GM03348 (cell line): Measurements from ENCODE around the gene RAB3GAP1.
A peak's percentile ranks its signal among the peaks of the same experiment; 100 is the strongest.

Source experiments
- DNase-seq: peaks from one replicate; pipeline ENCODE4 v3.0.0; 2012; ENCODE audit warnings: low spot score

The RAB3GAP1 gene

GRCh38 chr2:135164431-135164830, 112.3 kb downstream of the RAB3GAP1 start:
- peak; percentile 54 for DNase-seq

DNA sequence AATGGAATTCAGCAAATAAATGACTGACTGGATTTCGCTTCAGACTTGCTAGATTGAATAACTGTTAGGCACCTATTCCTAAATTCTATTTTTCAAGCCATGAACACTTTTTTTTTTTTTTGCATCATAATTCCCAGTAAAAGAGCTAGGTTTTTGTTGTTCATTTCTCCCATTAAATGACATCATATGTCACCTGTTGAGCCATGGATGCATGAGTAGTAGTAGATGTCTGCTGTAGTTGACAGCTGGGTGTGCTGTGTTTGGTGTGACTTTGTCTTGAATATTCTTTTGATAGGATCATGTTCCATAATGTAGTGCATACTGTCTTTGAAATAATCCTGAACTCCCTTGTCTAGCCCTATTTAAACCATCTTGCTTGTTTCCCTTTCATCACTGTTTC, 115.2 kb downstream of the RAB3GAP1 start:
- DNase-seq = no peak

- DNase-seq = no peak
Observed at GRCh38 chr2:135168204-135168856, 116.2 kb downstream of the RAB3GAP1 start.

DNA sequence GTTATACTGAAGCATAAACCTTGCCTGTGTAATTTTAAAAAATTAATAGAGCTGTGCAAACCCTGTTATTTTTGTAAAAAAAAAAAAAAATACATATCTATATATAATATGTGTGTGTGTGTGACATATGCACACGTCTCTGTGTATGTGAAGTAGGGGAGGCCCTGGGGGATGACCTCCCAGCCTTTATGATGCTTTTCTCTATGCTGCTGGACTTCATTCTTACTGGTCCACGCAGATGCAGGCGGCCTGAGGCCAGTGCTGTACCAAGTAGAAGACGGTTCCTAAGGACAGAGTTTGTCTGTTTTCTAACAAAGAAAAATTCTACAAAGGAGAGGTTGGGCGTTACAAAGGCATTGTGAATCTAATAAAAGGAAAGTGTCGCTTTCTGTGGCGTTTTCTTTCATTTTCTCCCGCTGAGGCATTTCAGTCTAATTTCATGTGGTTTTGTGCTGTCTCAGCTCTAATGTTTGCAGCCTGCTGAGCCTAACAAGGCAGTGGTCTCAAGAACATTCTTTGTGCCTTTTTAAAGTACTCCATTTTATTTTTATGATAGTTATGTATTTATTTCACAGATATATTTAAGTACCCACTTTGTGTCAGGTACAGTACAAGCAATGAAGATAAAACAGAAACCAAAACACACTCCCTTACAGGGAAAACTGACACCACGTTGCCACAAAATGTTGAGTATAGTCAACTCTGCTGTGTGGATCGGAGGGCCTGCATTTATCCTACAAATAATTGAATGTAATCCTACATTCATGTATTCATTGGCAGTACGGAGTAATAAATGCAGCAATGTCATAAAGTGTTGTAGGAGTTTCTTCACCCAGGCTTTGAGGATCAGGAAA, 118.0 kb downstream of the RAB3GAP1 start:
- DNase-seq = no peak

DNA sequence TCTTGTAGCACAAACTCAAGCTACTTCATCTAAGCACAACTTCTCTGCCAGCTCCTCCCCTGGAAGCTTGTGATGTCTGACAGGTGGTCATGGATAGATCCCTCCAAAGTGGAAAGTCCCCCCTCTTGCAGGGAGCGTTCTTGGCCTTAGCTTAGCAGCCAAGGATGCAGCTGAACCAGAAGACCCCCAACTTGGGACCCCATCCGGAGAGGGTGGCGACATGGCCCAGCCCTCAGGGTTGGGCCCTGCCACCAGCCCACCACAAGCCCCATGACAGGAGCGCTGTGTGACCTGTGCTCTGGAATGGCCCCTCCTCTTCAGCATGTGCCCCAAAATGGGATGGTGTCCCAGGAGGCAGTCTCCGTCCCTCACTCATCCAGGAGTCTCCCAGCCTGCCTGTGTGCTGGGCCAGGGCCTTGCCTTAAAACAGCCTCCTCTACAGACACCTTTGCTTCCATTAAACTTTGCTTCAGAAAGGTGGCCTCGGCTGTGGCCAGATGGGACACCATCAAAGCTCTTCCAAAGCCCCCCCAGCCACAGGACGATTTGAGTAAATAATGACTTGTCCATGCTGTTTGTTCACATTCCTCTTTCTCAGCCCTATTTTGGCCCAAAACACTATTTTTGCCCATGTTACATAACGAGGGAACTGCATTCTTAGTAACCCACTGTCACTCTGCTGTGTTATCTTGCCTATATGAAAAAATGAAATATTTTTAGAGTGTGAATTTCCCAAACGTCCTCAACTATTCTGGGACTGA, 122.1 kb downstream of the RAB3GAP1 start:
- DNase-seq = no peak

DNA sequence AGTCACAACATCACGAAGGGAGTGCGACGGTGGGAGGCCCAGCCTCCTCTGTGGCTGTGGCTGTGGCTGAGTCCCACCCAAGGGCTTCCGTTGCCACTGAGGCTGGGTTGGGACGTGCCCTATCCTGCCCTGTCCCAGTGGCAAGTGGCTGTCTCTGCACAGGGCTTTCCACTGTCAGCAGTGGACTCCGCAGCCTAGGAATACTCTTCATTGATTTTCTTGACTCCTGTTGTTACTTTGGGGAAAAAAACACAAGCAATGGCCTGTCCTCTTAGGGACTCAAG, 122.7 kb downstream of the RAB3GAP1 start:
- DNase-seq = no peak

- DNase-seq = no peak
Observed at GRCh38 chr2:135175177-135175576, 123.1 kb downstream of the RAB3GAP1 start.

GRCh38 chr2:135179689-135180088, 127.6 kb downstream of the RAB3GAP1 start:
- DNase-seq = no peak

GRCh38 chr2:135182190-135182589, 130.1 kb downstream of the RAB3GAP1 start:
- DNase-seq = no peak

DNA sequence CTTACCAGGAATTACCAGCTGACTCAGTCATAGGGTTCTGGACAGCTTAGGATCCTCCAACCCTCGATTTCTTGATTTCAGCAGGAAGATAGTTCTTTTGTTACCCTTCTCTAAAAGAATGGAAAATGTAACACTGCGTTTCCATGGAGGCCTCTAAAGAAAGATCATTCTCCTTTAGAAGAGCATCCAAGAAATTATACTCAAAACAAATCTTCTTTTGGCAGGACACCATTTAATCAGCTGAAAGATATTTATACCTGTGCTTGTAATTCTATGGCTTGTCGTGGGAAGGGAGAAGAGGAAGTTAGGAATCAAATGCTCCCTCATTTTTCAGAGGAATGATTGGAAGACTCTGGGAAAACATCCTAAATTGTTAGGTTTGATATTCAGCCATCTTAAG, 130.5 kb downstream of the RAB3GAP1 start:
- no peak for DNase-seq

DNA sequence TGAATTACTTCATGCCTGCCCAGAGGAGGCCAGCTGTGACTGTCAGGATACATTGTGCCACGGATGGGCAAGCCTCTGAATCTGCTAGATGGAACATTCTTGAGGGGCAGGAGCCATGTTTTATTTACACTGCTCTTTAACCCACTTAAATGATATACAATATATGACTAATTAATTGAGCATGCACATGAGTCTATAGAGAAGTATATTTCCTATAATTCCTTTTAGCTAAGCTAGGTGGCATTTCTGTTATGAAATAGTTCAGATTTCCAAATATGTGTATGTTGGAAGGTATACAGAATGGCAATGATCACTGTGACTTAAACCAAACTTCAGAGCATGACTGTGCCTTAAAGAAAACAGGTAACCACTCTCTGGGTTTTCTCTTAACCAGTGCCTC, 131.7 kb downstream of the RAB3GAP1 start:
- DNase-seq = no peak

- no peak for DNase-seq
Observed at GRCh38 chr2:135186054-135186453, 134.0 kb downstream of the RAB3GAP1 start.

GRCh38 chr2:135187270-135187669, 135.2 kb downstream of the RAB3GAP1 start:
- no peak for DNase-seq

DNA sequence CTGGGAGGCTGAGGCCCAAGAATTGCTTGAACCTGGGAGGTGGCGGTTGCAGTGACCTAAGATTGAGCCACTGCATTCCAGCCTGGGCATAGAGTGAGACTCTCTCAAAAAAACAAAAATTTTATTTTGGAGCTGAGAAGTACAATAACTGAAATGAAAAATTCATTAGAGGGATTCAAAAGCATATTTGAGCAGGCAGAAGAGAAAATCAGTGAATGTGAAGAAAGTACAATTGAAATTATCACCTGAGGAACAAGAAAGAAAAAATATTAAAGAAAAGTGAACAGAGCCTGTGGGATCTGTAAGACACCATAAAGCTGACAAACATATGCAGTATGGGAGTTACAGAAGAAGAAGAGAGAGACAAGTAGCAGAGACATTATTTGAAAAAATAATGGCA, 137.1 kb downstream of the RAB3GAP1 start:
- DNase-seq = no peak

DNA sequence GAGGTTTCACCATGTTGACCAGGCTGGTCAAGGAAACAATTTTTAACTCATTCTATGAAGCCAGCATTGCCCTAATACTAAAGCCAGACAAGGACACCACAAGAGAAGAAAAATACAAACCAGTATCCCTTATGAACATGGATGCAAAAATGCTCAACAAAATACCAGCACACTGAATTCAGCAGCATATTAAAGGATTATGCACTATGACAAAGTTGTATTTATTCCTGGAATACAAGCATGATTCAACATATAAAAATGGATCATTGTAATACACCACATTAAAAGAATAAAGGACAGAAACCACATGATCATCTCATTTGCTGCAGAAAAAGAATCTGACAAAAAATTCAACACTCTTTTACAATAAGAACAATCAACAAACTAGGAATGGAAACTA, 138.7 kb downstream of the RAB3GAP1 start:
- DNase-seq = no peak

- no peak for DNase-seq
Observed at GRCh38 chr2:135198481-135198880, 146.4 kb downstream of the RAB3GAP1 start.

- no peak for DNase-seq
Observed at GRCh38 chr2:135202751-135203150, 150.7 kb downstream of the RAB3GAP1 start.

GRCh38 chr2:135203944-135204343, 151.9 kb downstream of the RAB3GAP1 start:
- DNase-seq = no peak

DNA sequence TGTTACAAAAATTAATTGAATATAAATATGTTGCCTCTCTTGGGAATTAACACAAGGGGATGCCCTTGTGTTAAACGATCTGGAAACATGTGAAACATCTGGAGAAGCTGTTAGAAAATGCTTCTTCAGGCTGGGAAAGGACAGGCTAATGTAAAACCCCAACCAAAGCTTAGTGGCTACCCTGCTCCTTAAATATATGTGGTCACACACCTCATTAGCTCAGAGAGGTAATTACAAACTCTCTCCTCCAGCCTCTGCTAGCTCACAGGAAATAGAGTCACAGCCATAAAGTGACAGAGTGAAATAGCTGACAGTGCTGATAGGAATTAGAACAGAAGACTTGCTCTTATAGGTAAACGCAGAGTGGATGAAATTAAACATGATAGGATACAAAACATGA, 155.9 kb downstream of the RAB3GAP1 start:
- no peak for DNase-seq

DNA sequence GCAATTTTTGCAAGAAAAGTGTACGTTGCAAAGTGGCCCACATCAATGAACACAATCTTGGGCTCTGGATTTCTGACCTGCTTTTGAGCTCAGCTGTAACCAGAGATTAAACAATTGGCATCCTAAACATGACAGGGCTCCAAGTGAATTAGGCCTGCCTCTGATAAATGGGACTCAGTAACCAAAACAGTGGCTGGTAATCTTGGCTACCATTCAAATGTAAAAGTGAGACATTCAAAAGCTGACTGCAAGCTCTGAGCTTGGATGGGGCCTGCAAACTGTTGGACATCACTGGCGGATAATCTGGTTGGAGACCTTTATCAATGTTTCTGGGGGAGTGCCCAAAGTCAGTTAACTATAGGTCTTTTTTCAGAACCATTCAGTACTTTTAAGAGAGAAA, 160.7 kb downstream of the RAB3GAP1 start:
- DNase-seq = no peak

- DNase-seq = no peak
Observed at GRCh38 chr2:135218426-135218825, 166.3 kb downstream of the RAB3GAP1 start.

GRCh38 chr2:135219226-135219625, 167.1 kb downstream of the RAB3GAP1 start:
- DNase-seq = no peak
